HG03045 (cell line): ENCODE results near the gene LRMDA.

ENCODE experiments used
- ATAC-seq: cut with Tn5 transposase; IDR thresholded peaks from one replicate; pipeline ENCODE4 v1.9.1; 2021; ENCODE audit warnings: mild to moderate bottlenecking, moderate library complexity; ENCODE audit not compliant: unreplicated experiment

The LRMDA gene

DNA sequence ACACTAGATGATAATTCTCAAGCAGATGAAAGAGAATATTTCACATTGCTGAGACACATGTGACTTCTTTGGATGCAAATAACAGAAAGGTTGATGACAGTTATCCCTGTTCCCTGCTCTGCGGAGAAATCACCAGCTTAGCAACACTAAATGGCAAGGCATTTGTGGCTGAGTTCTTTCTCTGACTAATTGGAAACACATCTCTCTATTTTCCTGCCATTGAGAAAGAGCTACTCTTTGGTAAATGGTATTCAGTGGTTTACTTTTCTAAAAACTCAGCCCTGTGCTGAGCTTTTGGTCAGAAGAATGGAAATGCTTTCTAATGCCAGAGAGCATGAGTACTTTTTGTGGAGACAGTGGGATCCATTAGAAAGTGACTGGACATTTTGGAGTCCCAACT, 771.4 kb downstream of the LRMDA start:
- ATAC-seq: no peak

DNA sequence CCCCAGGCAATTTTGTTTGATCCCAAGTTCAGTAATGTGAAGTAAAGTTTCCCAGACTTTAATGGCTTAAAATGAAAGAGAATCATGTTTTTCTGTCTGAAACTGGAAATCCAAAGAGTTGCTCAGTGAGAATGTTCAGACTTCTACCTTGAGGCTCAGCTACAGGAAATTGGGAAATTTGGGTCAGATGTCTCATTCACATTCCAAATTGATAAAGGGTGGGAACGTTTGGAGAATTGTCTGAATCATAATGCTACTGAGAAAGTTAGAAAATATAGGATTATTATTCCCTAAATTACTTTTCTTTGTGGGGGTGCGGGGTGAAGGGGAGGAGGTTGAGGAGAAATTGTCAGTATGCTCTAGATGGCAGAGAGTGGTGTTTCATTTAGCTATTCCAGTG, 773.9 kb downstream of the LRMDA start:
- ATAC-seq: no peak

DNA sequence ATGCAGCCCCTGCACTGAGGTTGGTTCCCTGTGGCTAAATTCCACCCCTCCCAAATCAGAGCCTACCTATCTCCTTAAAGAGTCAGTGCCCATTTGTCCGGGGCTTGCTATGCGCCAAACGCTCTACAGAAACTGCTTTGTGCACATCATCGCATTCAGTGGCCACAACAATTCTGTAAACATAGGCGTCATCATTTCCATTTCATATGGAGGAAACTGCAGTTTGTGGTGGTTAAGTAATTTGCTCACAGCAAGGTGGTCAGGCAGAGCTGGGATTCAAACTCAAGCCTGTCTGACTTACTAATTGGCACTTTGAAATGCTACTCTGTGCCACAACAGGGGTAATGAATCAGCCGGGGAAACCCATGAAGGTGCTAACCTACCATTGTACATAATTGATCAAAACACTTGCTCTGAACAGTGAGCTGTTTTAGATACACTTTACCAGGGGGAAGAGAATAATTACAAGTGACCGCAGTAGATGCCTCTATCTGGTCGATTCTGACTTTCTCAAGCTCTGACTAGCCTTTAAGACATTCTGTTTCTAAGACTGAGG, 775.5 kb downstream of the LRMDA start:
- no peak for ATAC-seq

DNA sequence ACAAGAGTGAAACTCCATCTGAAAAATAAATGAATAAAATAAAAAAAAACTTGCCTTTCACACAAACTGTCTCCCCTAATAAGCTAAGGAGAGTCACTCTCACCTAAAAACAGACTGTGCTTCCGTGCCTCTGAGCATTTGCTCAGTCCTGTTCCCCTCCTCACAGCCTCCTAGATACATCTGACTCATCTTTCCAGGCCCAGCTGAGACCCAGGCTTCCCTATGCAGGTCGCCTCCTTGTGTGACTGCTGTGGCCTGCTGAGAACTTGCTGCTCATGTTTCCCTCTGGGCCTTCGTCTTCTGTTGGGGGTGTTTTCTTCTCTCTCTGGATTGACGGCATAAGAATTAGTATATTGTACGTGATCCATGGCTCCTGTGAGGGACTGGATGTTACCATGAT, 777.7 kb downstream of the LRMDA start:
- ATAC-seq: no peak

DNA sequence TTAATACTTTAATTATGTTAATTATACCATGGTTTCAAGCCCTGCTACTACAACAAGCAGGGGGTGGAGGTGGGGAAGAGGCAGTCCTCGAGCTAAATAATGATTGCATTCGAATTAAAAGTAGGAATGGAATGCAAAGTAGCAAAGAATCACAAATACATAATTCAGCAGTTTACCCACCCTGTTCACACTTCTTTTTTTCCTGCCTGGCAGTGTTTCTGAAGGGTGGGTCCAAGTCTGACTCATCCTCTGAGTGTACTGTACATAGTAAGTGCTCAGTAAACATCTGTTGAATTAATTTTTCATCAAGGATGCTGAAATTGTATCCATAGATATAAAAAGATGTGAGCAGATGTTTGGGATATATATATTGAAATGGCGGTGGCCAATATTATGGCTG, 778.8 kb downstream of the LRMDA start:
- ATAC-seq: no peak

DNA sequence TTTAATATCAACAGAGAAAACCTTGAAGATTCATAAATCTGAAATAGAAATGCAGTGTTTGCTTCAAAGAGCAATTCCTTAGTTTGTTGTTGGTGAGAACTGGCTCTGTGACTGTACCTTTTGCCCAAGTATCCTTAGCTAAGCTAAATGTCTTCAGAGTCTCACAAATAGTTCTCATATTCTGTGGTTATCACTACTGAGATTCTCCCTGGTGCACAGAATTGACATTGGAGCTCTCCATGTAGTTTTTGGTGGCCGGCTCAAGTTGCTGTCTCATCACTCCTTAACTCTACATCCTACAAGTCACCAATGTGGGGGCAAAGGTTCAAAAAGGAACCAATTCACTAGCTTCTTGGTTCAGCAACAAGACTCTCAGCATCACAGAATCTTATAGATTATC, 780.3 kb downstream of the LRMDA start:
- no peak for ATAC-seq

DNA sequence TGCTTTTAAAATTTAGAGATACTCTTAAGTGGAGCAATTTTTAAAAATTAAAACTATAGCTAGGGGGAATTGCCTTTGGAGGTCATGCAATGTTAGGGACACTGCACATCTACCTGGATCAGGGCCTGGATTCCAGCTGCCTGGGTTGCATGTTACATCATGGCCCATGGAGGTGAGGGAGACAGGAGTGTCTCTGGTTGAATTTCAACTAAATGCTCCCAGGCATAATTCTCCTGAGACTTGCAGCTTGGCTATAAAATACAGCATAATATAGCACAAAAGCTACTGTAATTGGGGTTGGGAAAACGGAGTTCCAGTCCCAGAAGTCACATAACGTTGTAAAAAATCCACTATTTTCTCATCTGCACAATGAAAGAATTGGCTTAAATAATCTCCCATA, 782.5 kb downstream of the LRMDA start:
- no peak for ATAC-seq

DNA sequence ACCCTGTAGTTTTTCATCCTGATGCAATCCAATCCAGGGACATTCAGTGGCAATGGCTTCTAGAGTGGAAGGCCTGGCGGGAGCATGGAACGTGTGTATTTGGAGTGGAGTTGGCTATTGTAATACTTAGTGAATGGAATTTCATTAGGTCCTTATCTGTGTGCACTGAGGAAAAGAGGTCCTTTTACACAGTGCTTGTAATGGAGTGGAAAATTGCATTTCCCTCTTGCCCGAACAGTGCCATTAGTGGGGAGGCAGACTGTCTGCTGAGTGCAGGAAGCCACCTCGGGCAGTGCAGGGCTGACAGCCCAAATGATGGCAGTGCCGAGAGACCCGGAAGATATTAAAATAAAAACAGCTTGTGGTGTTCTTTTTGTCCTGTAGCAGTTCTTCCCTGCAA, 786.6 kb downstream of the LRMDA start:
- ATAC-seq: no peak

DNA sequence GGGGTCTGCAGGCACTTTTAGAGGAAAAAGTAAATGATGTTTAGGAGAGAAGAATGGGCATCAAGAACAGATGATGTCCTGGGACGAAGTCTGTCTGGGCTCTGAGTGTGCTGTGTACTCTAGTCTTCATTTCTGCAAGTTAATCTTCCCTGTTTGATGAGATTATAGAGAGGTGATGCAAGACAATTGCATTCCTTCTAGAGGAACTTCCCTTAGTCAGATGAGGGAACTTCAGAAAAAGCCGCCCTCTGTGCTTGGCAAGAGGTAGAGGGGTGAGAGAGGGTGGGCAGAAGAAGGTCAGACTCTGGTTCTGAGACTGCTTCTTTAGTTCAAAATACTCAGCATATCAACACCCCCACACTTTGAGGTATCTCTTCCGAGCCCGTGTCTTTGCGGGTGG, 797.9 kb downstream of the LRMDA start:
- ATAC-seq: no peak

DNA sequence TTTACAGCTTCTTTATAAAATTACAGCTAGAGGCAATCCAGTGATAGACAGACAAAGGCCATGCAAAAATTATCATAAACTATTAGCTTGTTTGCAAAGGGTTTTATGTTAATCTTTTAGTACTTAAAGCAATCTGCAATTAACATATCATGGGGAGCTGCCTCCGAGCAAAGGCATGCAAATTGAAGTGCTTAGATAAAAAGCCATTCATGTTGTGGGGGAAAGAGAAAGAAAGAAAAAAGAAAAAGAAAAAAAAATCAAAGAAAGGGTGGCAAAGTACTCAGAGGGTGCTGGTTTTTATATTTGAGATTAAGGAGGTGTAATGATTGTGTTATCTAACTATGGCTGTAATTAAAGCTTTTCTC, 799.5 kb downstream of the LRMDA start:
- ATAC-seq: no peak

DNA sequence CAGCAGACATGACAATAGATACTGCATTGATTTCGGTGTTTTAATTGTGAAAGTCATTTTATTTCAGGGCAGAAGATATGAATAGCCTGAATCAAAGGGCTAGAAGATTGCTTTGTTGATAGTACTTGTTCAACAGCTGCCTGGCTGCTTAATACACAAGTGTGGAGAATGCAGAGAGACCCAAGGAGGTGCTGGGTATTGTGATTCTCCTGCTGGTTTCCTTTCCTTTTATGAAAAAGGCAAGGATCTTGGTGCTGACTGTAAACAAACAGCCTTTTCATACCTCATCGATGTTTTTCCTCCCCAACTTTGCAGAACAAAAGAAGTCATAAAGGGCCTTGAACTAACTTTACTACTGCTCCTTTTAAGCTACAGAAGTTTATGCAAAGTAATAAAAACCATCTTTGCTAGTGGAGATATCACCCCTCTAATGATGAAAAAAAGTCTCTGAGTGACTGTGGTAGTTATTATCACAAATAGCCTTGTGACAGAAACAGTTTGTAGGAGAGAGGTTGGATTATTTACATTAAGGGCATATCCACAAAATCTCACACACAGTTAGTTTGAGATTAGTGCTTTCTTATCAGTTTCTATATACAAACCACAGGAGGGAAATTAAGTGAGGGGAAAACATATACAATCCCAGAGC, 800.0 kb downstream of the LRMDA start:
- no peak for ATAC-seq

DNA sequence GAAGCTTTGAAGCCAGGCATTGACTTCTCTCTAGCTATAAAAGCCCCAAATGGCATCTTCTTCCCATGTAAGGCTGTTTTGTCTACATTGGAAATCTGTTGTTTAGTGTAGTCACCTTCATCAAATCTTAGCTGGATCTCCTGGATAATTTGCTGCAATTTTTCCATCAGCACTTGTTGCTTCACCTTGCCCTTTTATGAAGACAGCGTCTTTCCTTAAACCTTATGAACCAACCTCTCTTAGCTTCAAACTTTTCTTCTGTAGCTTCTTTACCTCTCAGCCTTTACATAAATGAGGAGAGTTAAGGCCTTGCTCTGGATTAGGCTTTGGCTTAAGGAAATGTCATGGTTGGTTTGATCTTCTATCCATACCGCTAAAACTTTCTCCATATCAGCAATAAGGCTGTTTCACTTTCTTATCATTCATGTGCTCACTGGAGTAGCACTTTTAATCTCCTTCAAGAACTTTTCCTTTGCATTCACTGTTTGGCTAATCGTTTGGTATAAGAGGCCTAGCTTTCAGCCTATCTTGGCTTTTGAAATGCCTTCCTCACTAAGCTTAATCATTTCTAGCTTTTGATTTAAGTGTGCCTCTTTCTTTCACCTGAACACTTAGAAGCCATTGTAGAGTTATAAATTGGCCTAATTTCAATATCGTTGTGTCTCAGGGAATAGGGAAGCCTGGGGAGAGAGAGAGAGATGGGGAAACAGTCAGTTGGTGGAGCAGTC, 803.2 kb downstream of the LRMDA start:
- ATAC-seq: no peak

DNA sequence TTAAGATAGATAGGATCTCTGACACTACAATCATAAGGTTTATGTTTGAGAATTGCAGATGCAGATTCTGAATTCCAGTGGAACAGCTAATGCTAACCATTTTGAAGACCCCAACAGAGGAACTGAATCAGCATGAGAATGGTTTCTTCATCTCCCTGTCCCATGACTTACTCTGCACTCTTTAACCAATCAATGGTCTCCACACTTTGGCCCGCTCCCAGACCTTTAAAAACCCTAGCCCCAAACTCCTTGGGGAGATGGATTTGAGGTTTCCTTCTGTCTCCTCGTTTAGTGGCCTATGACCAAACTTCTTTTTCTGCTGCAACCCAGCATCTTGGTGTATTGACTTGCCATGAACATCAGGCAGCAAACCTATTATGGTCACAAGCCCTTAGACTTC, 804.9 kb downstream of the LRMDA start:
- no peak for ATAC-seq

DNA sequence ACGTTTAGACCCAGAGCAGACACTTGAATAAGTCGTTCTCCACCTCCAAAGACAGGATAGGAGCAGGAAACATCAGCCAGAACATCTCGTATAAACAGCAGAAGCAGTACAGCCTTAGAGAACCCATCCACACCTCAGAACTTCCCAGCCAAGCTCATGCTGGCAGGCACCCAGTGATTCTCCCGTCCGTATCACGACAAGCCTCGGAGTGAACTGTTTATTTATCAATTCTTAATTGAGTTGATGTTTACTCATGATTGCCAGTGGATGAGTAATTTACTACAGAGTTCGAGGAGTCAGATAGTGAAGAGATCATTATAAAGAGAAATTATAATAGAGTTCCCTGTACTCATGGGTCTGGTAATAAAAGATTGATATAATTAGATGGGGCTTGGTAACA, 811.5 kb downstream of the LRMDA start:
- no peak for ATAC-seq

DNA sequence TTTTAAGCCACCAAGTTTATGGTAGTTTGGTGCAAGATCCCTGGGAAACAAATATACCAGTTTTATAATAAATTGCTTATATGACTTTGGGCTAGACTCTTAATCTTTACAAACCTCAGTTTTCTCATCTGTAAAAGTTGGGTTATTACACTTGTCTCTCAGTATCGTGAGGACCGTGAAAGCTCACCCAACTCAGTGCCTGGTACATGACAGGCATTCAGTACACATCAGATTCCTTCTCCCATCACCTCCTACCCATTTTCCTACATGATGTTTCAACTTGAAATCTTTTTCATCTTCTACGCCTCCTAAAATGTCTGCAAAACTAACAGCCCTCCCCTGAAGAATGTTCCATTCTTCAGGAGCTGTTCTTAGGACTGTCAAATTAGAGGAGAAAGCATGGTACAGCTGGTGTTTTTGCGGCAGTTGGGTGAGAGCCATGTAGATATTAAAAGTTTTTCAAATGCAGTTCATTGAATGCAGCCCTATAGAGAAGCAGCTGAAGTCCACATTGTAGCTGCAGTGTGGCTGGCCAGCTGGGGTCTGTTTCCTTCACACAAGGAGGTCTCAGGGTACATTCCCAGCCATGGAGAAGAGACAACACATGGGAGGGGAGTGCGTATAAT, 812.8 kb downstream of the LRMDA start:
- ATAC-seq: no peak

DNA sequence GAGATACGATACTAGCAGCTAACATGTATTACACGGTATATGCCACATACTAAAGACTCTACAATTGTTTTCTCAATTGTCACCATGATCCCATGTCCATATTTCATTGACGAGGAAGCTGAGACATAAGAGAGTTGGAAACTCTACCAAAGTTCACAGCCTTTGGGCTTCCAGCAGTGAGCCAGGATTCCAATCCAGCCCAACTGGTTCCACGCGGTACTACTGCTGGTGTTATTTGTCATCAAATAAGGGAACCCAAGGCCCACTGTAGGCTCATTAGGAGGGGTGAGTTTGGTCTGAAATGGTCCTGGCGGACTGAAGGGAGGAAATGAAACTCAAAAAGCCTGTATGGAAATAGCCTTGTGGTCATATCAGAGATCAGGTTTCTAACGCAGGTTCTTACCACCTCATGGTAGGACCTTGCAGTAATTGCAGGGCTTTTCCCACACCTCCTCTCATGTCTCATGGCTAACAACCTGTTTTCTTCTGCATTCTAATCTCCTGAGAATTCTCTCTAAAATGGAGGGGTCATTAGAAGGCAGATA, 814.6 kb downstream of the LRMDA start:
- no peak for ATAC-seq

DNA sequence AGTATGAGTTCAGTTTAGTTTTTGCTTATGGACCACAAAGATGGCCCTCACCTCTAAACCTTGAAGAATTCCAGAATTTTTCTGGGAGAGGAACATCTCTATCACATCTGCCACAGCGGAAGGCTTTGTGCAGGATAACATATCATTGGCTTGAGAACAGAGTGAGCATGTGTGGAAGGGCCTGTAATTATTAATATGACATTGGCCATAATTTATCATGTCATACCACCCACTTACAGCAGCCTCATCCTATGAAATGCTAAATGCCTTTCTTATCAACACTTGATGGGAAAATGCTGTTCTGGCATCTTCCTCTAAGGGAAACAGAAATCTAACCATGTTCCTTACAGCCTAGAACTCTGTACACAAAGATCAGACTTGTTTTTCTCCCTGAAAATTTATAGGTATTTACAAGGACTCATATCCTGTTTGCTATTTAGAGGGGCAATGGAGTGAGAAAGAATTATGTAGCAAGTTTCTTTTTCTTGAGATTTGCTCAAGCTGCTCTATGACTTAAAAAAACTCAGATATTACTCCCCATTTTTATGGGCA, 817.3 kb downstream of the LRMDA start:
- ATAC-seq: no peak

DNA sequence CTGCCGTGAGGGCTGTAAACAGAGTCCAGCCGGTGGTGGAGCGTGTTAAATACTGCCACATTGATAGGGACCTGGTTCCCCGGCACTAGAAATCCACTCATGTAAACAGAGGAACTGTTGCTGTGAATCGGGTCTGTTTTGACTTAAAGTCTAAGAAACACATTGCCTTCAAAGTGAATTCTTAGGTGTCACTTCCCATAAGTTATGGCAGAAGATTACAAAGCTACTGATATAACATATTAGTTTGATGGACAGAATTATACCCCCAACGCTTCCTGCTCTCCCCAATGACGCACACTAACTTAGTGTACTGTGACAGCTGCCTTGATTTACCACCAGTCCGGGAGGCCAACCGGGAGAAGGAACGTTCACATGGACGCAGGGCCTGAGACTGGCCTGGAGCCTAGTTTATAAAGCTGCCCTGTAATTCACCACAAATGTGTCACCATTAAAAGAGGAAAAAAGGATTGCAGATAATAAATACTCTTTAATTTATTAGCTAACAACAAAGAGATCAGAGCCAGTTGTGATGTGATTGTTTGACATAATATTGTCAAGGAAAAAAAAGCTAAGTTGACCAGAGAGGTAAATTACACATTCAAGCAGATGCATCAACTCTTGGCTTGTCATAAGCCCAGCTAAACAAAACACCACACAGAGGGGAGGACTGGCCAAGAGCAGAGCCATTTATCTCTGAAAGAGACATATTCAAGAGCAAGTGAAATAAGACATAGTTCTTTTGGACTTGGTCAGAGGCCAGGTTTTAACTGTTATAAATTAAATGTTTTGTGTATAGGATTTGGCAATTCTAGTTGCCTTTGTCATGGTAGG, 820.6 kb downstream of the LRMDA start:
- no peak for ATAC-seq

DNA sequence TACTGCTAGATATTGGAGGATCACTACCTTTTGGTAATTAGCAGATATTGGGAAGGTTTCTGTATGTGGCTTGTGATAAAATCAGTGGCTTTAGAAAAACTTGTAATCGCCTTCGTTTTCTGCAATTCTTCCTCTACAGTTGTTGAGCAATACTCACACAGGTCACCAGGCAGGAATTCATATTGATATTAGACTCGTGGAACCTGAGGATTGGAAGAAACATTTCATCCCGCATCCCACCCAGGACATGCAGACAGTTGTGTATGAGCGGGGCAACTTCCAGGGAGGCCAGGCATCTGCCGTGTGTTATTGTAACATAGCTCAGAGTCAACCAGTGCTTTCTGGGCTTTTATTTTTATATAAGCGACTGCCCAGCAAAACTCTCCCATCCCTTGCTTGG, 821.3 kb downstream of the LRMDA start:
- no peak for ATAC-seq

DNA sequence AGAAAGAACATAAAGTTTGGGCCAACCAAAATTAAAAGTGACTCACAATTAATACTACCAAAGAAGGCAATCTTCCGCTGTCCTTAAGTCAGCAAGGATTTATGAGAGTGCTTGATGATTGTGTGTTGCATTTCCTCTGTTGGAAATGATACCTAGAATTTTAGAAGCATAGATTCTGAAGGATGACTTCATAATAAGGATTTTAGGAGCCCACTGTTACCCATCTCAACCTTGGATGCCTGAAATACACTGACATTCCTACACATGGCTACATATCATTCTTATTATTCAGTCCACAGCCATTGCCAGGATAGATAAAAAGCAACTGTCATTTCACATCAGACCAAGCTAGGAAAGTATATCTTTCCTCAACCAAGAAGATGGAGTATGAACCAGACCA, 823.8 kb downstream of the LRMDA start:
- ATAC-seq: no peak

DNA sequence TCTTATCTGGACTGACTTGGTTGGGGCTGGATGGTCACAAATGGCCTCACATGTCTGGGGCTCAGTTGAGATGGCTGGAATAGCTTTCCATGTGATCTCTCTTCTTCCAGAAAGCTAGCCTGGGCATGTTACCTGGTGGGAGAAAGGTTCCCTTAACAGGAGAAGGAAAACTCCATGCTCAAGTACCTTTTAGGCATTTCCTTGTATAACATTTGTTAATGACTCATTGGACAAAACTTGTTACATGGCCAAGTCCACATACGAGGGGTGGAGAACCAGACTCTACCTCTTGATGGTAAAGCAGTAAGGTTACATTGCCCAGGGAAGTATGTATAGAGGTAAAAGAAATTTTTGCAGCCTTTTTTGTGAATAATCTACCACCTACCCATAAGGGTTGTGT, 826.4 kb downstream of the LRMDA start:
- no peak for ATAC-seq
